A549 (cell line): ENCODE results near the gene ROBO1. TPM values are rescaled to one million over a fixed set of nuclear protein-coding genes. Genes with fewer than 3 reads are reported as not detected.

ENCODE experiments used
- ATAC-seq, 2 experiments: fragments of 200-7000 bp in 1 of 2; fragments of >200 bp in 1 of 2; cut with Nextera tagmentation in 1 of 2; cut with Tn5 transposase in 1 of 2; 3 replicates each; pipeline versions ENCODE4 v1.8.0 to v1.9.1; 2018 to 2020; ENCODE audit warnings: mild to moderate bottlenecking in 1 of 2, moderate library complexity in 1 of 2
- CTCF ChIA-PET: fragments of 300-600 bp; sonication (Branson Sonifier 250); formaldehyde crosslinking; extraction: SDS; loops from one replicate; lab custom pipeline; 2021; ENCODE audit warnings: antibody characterized with exemption, inconsistent platforms; lab: Yijun Ruan, JAX
- POLR2A ChIA-PET: fragments of 350-600 bp; formaldehyde crosslinking; extraction: SDS; loops from one replicate; lab custom pipeline; 2021; ENCODE audit warnings: antibody characterized with exemption, inconsistent platforms; lab: Yijun Ruan, JAX
- DNase-seq, 2 experiments: peaks; one replicate each; pipeline versions ENCODE4 v3.0.0 to v3.0.0-alpha.2; 2011 to 2016; ENCODE audit warnings: low read depth in 1 of 2, low spot score in 1 of 2
- FAIRE-seq: peaks from 2 replicates; lab custom pipeline; 2011; peaks lifted over from hg19 to GRCh38; lab: Jason Lieb, UNC
- H3K27ac ChIP-seq, 2 experiments: fragments of >200 bp; sonication (Bioruptor Twin); formaldehyde crosslinking; 3 replicates each; pipeline ENCODE4 v1.5.1; 2016 to 2017
- H3K4me1 ChIP-seq: fragments of >200 bp; sonication (Bioruptor Twin); formaldehyde crosslinking; 3 replicates; pipeline ENCODE4 v1.6.1; 2016
- H3K4me2 ChIP-seq: fragments of >200 bp; sonication (Bioruptor Twin); formaldehyde crosslinking; 3 replicates; pipeline ENCODE4 v1.6.1; 2016
- H3K4me3 ChIP-seq: fragments of >200 bp; sonication (Bioruptor Twin); formaldehyde crosslinking; 3 replicates; pipeline ENCODE4 v1.5.1; 2016
- H3K9me3 ChIP-seq: fragments of >200 bp; sonication (Bioruptor Twin); formaldehyde crosslinking; 3 replicates; pipeline ENCODE4 v1.6.1; 2016
- BHLHE40 ChIP-seq: IDR thresholded peaks from 2 replicates; pipeline ENCODE4 v1.6.1; 2012; ENCODE audit warnings: low read depth, low read length, inconsistent platforms
- CBX2 ChIP-seq: fragments of 200-600 bp; sonication (generic); IDR thresholded peaks from 2 replicates; pipeline ENCODE4 v1.6.1; 2016; ENCODE audit warnings: low read depth, mild to moderate bottlenecking, borderline replicate concordance
- CEBPB ChIP-seq, 2 experiments: fragments of >200 bp in 1 of 2; sonication (Bioruptor Twin) in 1 of 2; formaldehyde crosslinking in 1 of 2; IDR thresholded peaks; 2 replicates each; pipeline ENCODE4 v1.6.1; 2012 to 2016
- CHD4 ChIP-seq: fragments of 200-600 bp; sonication (generic); IDR thresholded peaks from 2 replicates; pipeline ENCODE4 v1.6.1; 2016; ENCODE audit warnings: antibody characterized with exemption, mild to moderate bottlenecking, borderline replicate concordance
- EHF ChIP-seq: fragments of 250-450 bp; sonication (Bioruptor Pico); IDR thresholded peaks from 2 replicates; pipeline ENCODE4 v1.5.0; 2020; ENCODE audit warnings: mild to moderate bottlenecking
- FOSB ChIP-seq: fragments of 250-450 bp; sonication (Bioruptor Pico); IDR thresholded peaks from 2 replicates; pipeline ENCODE4 v1.5.0; 2020; ENCODE audit warnings: mild to moderate bottlenecking, moderate library complexity
- FOSL2 ChIP-seq, 2 experiments: fragments of 450-650 bp in 1 of 2; fragments of >200 bp in 1 of 2; sonication (Bioruptor Twin) in 1 of 2; formaldehyde crosslinking; IDR thresholded peaks; 2 replicates each; pipeline versions ENCODE4 v1.5.0 to v1.6.1; 2016 to 2020; ENCODE audit warnings: mild to moderate bottlenecking in 1 of 2, moderate library complexity in 1 of 2
- FOXS1 ChIP-seq: fragments of 250-450 bp; sonication (Bioruptor Pico); IDR thresholded peaks from 2 replicates; pipeline ENCODE4 v1.5.0; 2020; ENCODE audit warnings: mild to moderate bottlenecking, moderate library complexity
- HEYL ChIP-seq: fragments of 250-450 bp; sonication (Bioruptor Pico); IDR thresholded peaks from 2 replicates; pipeline ENCODE4 v1.8.0; 2021; ENCODE audit warnings: mild to moderate bottlenecking, moderate library complexity
- HOXA7 ChIP-seq: fragments of 250-450 bp; sonication (Bioruptor Pico); IDR thresholded peaks from 2 replicates; pipeline ENCODE4 v1.5.0; 2020; ENCODE audit warnings: mild to moderate bottlenecking, moderate library complexity
- HOXB13 ChIP-seq: fragments of 250-450 bp; sonication (Bioruptor Pico); IDR thresholded peaks from 2 replicates; pipeline ENCODE4 v1.5.0; 2020; ENCODE audit warnings: low read depth, mild to moderate bottlenecking, moderate library complexity
- MAFK ChIP-seq: fragments of 450-650 bp; IDR thresholded peaks from 2 replicates; pipeline ENCODE4 v1.6.1; 2014; ENCODE audit not compliant: partially characterized antibody
- NPAS2 ChIP-seq: fragments of 250-450 bp; sonication (Bioruptor Pico); IDR thresholded peaks from 2 replicates; pipeline ENCODE4 v1.8.0; 2022; ENCODE audit warnings: mild to moderate bottlenecking, moderate library complexity, borderline replicate concordance
- RFX5 ChIP-seq: fragments of 450-650 bp; IDR thresholded peaks from 2 replicates; pipeline ENCODE4 v1.7.1; 2014; ENCODE audit warnings: antibody characterized with exemption, mild to moderate bottlenecking, moderate library complexity
- RNF2 ChIP-seq: fragments of 200-600 bp; sonication (generic); IDR thresholded peaks from 2 replicates; pipeline ENCODE4 v1.6.1; 2016; ENCODE audit warnings: low read depth, mild to moderate bottlenecking, antibody characterized with exemption, moderate library complexity, borderline replicate concordance
- SMC3 ChIP-seq: fragments of >200 bp; sonication (Bioruptor Twin); formaldehyde crosslinking; IDR thresholded peaks from 3 replicates; pipeline ENCODE4 v1.6.1; 2018; ENCODE audit warnings: inconsistent platforms
- TFCP2L1 ChIP-seq: fragments of 250-450 bp; sonication (Bioruptor Pico); IDR thresholded peaks from 2 replicates; pipeline ENCODE4 v1.5.0; 2021; ENCODE audit warnings: mild to moderate bottlenecking
- ZFP36 ChIP-seq: fragments of 450-650 bp; IDR thresholded peaks from 2 replicates; pipeline ENCODE4 v1.6.1; 2014; ENCODE audit warnings: borderline replicate concordance; ENCODE audit not compliant: partially characterized antibody
- WGBS: methylation state at CpG from one replicate; pipeline ENCODE4 v1.1.6; 2017; ENCODE audit errors: missing lambda C conversion rate; 5-methylcytosine and 5-hydroxymethylcytosine counted together
- polyA plus RNA-seq, 4 experiments: library from polyadenylated mRNA; depleted of rRNA in 3 of 4; stranded (reverse); fragments of >200 nt; fragmentation: RNase III in 1 of 4; extraction: RNeasy Plus Mini Kit Qiagen cat#74134 plus additional on column Dnase treatment in 1 of 4; gene quantifications; 2 replicates in 3 of 4; 3 replicates in 1 of 4; pipeline ENCODE4 v1.2.3, GENCODE V29; 2011 to 2017
- TF ChIP-seq, protein P1 (sequence below): fragments of 250-450 bp; sonication (Bioruptor Pico); IDR thresholded peaks from 2 replicates; pipeline ENCODE4 v1.5.0; 2020; ENCODE audit warnings: low read depth, mild to moderate bottlenecking, moderate library complexity
- TF ChIP-seq, protein P2 (sequence below): fragments of 450-650 bp; IDR thresholded peaks from 2 replicates; pipeline ENCODE4 v1.6.1; 2014; ENCODE audit warnings: antibody characterized with exemption
- TF ChIP-seq, protein P3 (sequence below): fragments of >200 bp; sonication (Bioruptor Twin); formaldehyde crosslinking; IDR thresholded peaks from 3 replicates; pipeline ENCODE4 v1.6.1; 2016
- TF ChIP-seq, protein P4 (sequence below): IDR thresholded peaks from 2 replicates; pipeline ENCODE4 v1.6.1; 2012
- TF ChIP-seq, protein P5 (sequence below): fragments of 150-350 bp; IDR thresholded peaks from 2 replicates; pipeline ENCODE4 v1.6.1; 2014; ENCODE audit warnings: low read depth, mild to moderate bottlenecking, low read length
- TF ChIP-seq, protein P6 (sequence below): fragments of 250-450 bp; sonication (Bioruptor Pico); IDR thresholded peaks from 2 replicates; pipeline ENCODE4 v1.5.0; 2021; ENCODE audit warnings: mild to moderate bottlenecking, moderate library complexity, borderline replicate concordance

The ROBO1 gene
- polyA plus RNA-seq, 2 of the 4 experiments (the other 2 are of a cell fraction): 25.3 to 35.6 TPM

DNA sequence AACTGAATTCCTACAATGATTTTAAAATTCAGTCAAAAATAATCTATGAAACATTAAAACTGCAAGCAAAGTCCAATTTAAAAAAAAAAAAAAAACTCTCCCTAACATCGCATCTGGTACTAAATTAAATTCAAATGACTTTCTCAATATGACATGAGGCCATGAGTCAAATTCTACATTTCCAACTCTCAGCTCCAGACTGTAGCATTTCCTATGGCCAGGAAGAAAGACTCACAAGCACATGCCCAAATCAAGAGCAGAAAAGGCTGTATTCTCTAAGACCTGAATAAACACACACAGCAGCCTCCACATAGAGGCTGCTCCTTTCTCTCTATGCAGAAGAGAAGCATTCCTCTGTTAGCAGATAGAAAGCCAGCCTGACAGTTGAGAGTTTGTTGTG is 729.2 kb downstream of the ROBO1 start:
- CTCF ChIA-PET: interaction anchor here (0.7 kb wide), 1 partner anchor 37 kb away, joined by 3 read pairs; no protein-coding TSS in a partner anchor
- WGBS: 58% methylated on average over 1 of the region's 1 CpG
- ATAC-seq (no peak), DNase-seq (no peak), FAIRE-seq (no peak)
- no peaks in the 10 kb centered on the region for H3K9me3 ChIP-seq
- POLR2A ChIA-PET: interaction anchor here (1.5 kb wide), 1 partner anchor 19 kb away, joined by 7 read pairs; no protein-coding TSS in a partner anchor
- H3K4me2 ChIP-seq: no peak overlapping the region
- no peak overlapping the region for H3K4me3 ChIP-seq
- TF ChIP-seq, protein P1, sequence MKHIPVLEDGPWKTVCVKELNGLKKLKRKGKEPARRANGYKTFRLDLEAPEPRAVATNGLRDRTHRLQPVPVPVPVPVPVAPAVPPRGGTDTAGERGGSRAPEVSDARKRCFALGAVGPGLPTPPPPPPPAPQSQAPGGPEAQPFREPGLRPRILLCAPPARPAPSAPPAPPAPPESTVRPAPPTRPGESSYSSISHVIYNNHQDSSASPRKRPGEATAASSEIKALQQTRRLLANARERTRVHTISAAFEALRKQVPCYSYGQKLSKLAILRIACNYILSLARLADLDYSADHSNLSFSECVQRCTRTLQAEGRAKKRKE: no peak
- no peak for TF ChIP-seq FOSB (CRISPR knock-in tag)
- TF ChIP-seq, protein P2, sequence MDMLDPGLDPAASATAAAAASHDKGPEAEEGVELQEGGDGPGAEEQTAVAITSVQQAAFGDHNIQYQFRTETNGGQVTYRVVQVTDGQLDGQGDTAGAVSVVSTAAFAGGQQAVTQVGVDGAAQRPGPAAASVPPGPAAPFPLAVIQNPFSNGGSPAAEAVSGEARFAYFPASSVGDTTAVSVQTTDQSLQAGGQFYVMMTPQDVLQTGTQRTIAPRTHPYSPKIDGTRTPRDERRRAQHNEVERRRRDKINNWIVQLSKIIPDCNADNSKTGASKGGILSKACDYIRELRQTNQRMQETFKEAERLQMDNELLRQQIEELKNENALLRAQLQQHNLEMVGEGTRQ: no peak
- no peak for TF ChIP-seq EHF (CRISPR knock-in tag)
- TF ChIP-seq SMC3: no peak
- no peak for TF ChIP-seq RFX5
- TF ChIP-seq, protein P3, sequence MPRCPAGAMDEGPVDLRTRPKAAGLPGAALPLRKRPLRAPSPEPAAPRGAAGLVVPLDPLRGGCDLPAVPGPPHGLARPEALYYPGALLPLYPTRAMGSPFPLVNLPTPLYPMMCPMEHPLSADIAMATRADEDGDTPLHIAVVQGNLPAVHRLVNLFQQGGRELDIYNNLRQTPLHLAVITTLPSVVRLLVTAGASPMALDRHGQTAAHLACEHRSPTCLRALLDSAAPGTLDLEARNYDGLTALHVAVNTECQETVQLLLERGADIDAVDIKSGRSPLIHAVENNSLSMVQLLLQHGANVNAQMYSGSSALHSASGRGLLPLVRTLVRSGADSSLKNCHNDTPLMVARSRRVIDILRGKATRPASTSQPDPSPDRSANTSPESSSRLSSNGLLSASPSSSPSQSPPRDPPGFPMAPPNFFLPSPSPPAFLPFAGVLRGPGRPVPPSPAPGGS: no peak
- TF ChIP-seq MAFK: no peak
- TF ChIP-seq, protein P4, sequence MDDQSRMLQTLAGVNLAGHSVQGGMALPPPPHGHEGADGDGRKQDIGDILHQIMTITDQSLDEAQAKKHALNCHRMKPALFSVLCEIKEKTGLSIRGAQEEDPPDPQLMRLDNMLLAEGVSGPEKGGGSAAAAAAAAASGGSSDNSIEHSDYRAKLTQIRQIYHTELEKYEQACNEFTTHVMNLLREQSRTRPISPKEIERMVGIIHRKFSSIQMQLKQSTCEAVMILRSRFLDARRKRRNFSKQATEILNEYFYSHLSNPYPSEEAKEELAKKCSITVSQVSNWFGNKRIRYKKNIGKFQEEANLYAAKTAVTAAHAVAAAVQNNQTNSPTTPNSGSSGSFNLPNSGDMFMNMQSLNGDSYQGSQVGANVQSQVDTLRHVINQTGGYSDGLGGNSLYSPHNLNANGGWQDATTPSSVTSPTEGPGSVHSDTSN: no peak
- no peak for TF ChIP-seq FOSL2 (IDR thresholded peaks at IDR 0.05)
- TF ChIP-seq FOSL2 (CRISPR knock-in tag; IDR thresholded peaks at IDR 0.05): no peak
- no peak for TF ChIP-seq HEYL (CRISPR knock-in tag)
- TF ChIP-seq CEBPB (IDR thresholded peaks at IDR 0.05): no peak
- TF ChIP-seq ZFP36: no peak
- TF ChIP-seq CHD4: no peak
- TF ChIP-seq, protein P5, sequence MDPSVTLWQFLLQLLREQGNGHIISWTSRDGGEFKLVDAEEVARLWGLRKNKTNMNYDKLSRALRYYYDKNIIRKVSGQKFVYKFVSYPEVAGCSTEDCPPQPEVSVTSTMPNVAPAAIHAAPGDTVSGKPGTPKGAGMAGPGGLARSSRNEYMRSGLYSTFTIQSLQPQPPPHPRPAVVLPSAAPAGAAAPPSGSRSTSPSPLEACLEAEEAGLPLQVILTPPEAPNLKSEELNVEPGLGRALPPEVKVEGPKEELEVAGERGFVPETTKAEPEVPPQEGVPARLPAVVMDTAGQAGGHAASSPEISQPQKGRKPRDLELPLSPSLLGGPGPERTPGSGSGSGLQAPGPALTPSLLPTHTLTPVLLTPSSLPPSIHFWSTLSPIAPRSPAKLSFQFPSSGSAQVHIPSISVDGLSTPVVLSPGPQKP: no peak
- no peak for TF ChIP-seq RNF2
- TF ChIP-seq, all 56 proteins: peak for 0
- Histone ChIP-seq H3K4me1 (0 out of 3 replicates have a peak, but pooled peaks cover 5% of the 10 kb centered on the region), H3K27ac (no peak overlapping the region)

DNA sequence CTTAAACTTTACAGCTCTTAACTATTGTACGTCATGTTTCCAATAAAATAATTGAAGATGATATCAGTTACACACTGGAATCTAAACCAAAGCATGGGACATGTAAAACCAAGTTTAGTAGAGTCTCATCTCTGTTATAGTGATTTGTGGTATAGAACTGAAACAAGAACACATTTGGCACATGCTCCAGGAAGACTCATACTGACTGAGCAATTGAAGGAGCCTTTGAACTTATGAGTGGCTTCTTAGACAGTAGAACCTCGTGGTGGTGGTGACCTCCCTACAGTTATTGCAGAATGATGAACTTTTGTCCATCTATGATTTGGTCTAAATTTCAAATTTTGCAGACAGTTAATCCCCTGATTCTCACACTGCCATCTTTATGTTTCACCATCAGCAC is 729.7 kb downstream of the ROBO1 start:
- no peak for ATAC-seq
- 42% methylated on average over 2 of the region's 2 CpGs for WGBS
- FAIRE-seq: no peak
- DNase-seq: no peak
- no peak overlapping the region for H3K4me3 ChIP-seq
- ChIA-PET POLR2A (no interaction called here), CTCF (no interaction called here)
- no peak overlapping the region for H3K4me2 ChIP-seq
- TF ChIP-seq, protein P2: no peak
- no peak for TF ChIP-seq HOXA7 (CRISPR knock-in tag)
- no peak for TF ChIP-seq FOXS1
- no peak for TF ChIP-seq HOXB13 (CRISPR knock-in tag)
- TF ChIP-seq BHLHE40: no peak
- no peak for TF ChIP-seq EHF (CRISPR knock-in tag)
- TF ChIP-seq, protein P6, sequence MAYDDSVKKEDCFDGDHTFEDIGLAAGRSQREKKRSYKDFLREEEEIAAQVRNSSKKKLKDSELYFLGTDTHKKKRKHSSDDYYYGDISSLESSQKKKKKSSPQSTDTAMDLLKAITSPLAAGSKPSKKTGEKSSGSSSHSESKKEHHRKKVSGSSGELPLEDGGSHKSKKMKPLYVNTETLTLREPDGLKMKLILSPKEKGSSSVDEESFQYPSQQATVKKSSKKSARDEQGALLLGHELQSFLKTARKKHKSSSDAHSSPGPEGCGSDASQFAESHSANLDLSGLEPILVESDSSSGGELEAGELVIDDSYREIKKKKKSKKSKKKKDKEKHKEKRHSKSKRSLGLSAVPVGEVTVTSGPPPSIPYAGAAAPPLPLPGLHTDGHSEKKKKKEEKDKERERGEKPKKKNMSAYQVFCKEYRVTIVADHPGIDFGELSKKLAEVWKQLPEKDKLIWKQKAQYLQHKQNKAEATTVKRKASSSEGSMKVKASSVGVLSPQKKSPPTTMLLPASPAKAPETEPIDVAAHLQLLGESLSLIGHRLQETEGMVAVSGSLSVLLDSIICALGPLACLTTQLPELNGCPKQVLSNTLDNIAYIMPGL (CRISPR knock-in tag): no peak
- TF ChIP-seq NPAS2 (CRISPR knock-in tag): no peak
- TF ChIP-seq CBX2: no peak
- no peak for TF ChIP-seq TFCP2L1
- TF ChIP-seq, protein P5: no peak
- H3K27ac ChIP-seq: no peak overlapping the region
- no peaks in the 10 kb centered on the region for H3K9me3 ChIP-seq
- peaks cover 5% of the 10 kb centered on the region; the same call in 1 of the 3 replicates for H3K4me1 ChIP-seq
